Body of pancreas (tissue), 4 donors: ENCODE data around the gene ADORA2A.

ENCODE experiments used
- CTCF ChIP-seq, 7 experiments: fragments of 450-650 bp in 4 of 7; fragments of 200-600 bp in 3 of 7; sonication (generic) in 3 of 7; IDR thresholded peaks; one replicate each; pipeline ENCODE4 v1.5.1; 2016 to 2019; ENCODE audit warnings: antibody characterized with exemption in 7 of 7
- POLR2A ChIP-seq, 3 donors: fragments of 450-650 bp; IDR thresholded peaks; one replicate each; pipeline ENCODE4 v1.6.1; 2016; ENCODE audit warnings: antibody characterized with exemption in 3 of 3, mild to moderate bottlenecking in 2 of 3

DNA sequence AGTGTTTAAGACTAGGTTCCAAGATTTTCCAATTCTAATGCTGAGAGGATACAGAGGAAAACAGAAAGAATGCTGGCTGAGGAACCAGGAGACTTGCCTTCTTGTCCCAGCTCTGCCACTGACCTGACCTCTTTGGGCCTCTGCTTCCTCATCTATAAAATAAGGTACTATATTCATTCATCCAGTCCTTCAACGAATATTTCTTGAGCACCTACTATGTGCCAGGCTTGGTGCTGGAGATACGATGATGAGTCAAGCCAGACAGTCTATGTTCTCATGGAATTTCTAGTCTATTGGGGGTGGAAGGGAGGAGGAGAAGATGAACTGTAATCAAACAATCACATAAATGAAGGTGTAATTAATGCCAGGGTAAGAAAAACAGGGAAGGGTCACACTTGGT lies 39.9 kb downstream of the ADORA2A start:
- no peak for TF ChIP-seq CTCF (IDR thresholded peaks at IDR 0.05)
- TF ChIP-seq POLR2A (IDR thresholded peaks at IDR 0.05): no peak
